ENCODE results near the gene ZNF688. TPM values are rescaled to one million over a fixed set of nuclear protein-coding genes. Genes with fewer than 3 reads are reported as not detected.

The ZNF688 gene
- total and polyA plus RNA-seq, 9 of the 15 experiments (the other 6 are each of a cell fraction or from before 2014, with no cell fraction given) = 0.48 to 12.9 (median 4.5) TPM

GRCh38 chr16:30557957-30558788 is 13.3 kb downstream of the ZNF688 start, which contains the start of gene ZNF764 (continued):
- TF ChIP-seq MBD1 (CRISPR knock-in tag; IDR thresholded peaks at IDR 0.05) (no peak), HOXB6 (CRISPR knock-in tag; IDR thresholded peaks at IDR 0.05; ENCODE audit: borderline replicate concordance) (no peak), TCF7 (IDR thresholded peaks at IDR 0.05; ENCODE audit: borderline replicate concordance) (no peak), ZNF165 (CRISPR knock-in tag; IDR thresholded peaks at IDR 0.05; ENCODE audit: borderline replicate concordance) (no peak), MYBL2 (IDR thresholded peaks at IDR 0.05; ENCODE audit: low read depth) (no peak), MYBL2 (CRISPR knock-in tag; IDR thresholded peaks at IDR 0.05; ENCODE audit: borderline replicate concordance) (no peak), SREBF2 (CRISPR knock-in tag; IDR thresholded peaks at IDR 0.05) (no peak), CBX1 (IDR thresholded peaks at IDR 0.05; ENCODE audit: low read depth) (0 out of 2 replicates have a peak, but pooled peaks have one; percentile 23), CEBPG (CRISPR knock-in tag; IDR thresholded peaks at IDR 0.05) (no peak), CEBPG (tag; conservative IDR thresholded peaks at IDR 0.05 in 1 of 2, IDR thresholded peaks at IDR 0.05 in 1 of 2) (no peak), MCM3 (IDR thresholded peaks at IDR 0.05) (no peak), ZBTB34 (CRISPR knock-in tag; IDR thresholded peaks at IDR 0.05) (no peak), NFRKB (IDR thresholded peaks at IDR 0.05; ENCODE audit: low read depth) (peak; percentile 89), TRIM24 (IDR thresholded peaks at IDR 0.05) (no peak), NFYB (IDR thresholded peaks at IDR 0.05; ENCODE audit: extremely low read depth, insufficient read length) (no peak), NR0B1 (IDR thresholded peaks at IDR 0.05; ENCODE audit: partially characterized antibody) (no peak), CEBPZ (IDR thresholded peaks at IDR 0.05; ENCODE audit: borderline replicate concordance, low read depth, low read length) (no peak), MEIS2 (IDR thresholded peaks at IDR 0.05; ENCODE audit: partially characterized antibody) (no peak), MECOM (CRISPR knock-in tag; IDR thresholded peaks at IDR 0.05) (no peak), PHF20 (IDR thresholded peaks at IDR 0.05; ENCODE audit: partially characterized antibody) (peak; percentile 25), NR2F6 (CRISPR knock-in tag; IDR thresholded peaks at IDR 0.05) (0 out of 2 replicates have a peak, but pooled peaks have one; percentile 31)
